ENCODE measurements around the gene ANXA8. TPM values are rescaled to one million over a fixed set of nuclear protein-coding genes. Genes with fewer than 3 reads are reported as not detected.
"Not testable (repeated sequence)": the region's sequence is repeated elsewhere in the genome, so short reads cannot be mapped to it uniquely, and the experiment has no call there.

Gene ANXA8, protein sequence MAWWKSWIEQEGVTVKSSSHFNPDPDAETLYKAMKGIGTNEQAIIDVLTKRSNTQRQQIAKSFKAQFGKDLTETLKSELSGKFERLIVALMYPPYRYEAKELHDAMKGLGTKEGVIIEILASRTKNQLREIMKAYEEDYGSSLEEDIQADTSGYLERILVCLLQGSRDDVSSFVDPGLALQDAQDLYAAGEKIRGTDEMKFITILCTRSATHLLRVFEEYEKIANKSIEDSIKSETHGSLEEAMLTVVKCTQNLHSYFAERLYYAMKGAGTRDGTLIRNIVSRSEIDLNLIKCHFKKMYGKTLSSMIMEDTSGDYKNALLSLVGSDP
- under 0.01 TPM for total RNA-seq

GRCh38 chr10:47483923-47484322 is at the start of gene ANXA8:
Gene ANXA8, minus strand, starts transcription at chr10:47484115. Its CDS starts 182 bp downstream, at chr10:47483933.
- not testable (repeated sequence) for DNase-seq (ENCODE audit: low read depth in 2 of 3, low spot score in 2 of 3)

GRCh38 chr10:47523475-47523874 is 39.6 kb upstream of the ANXA8 start, which contains the start of gene AGAP9:
Gene AGAP9, minus strand, starts transcription at chr10:47523638. Its CDS starts 112 bp downstream, at chr10:47523526.
- not testable (repeated sequence) for DNase-seq (ENCODE audit: low read depth in 2 of 3, low spot score in 2 of 3)

GRCh38 chr10:47502313-47502712 is 18.4 kb upstream of the ANXA8 start:
- not testable (repeated sequence) for DNase-seq (ENCODE audit: low read depth in 2 of 3, low spot score in 2 of 3)

DNA sequence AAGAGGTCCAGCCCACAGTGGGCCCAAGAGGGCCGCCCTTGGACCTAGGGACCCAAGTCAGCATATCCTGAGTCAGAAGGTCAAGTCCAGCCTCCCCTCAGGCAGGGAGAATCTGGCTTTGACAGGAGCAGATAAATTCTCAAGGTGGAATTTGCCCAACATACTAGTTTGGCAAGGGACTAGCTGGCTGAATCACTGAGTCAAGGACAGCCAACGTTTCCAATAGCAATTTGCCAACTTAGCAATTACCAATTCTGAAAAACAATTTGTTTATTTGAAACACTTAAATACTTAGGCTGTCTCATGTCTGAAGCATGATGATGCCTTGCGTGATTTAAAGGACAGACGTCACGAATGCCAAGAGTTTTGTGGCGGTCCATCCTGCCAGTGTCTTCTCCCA is 10.3 kb upstream of the ANXA8 start:
- not testable (repeated sequence) for DNase-seq (ENCODE audit: low read depth in 2 of 3, low spot score in 2 of 3)

GRCh38 chr10:47491600-47491999 is 7.7 kb upstream of the ANXA8 start, which contains the start of gene FAM25G:
Gene FAM25G, minus strand, starts transcription at chr10:47491700. Its CDS starts 26 bp downstream, at chr10:47491674.
- DNase-seq (ENCODE audit: low read depth in 2 of 3, low spot score in 2 of 3) = not testable (repeated sequence)

- not testable (repeated sequence) for DNase-seq (ENCODE audit: low read depth in 2 of 3, low spot score in 2 of 3)
These were observed 5.7 kb upstream of the ANXA8 start for GRCh38 chr10:47489630-47490029.

- DNase-seq (ENCODE audit: low read depth in 2 of 3, low spot score in 2 of 3) = not testable (repeated sequence)
These were observed 2.0 kb upstream of the ANXA8 start for GRCh38 chr10:47485943-47486342.

DNA sequence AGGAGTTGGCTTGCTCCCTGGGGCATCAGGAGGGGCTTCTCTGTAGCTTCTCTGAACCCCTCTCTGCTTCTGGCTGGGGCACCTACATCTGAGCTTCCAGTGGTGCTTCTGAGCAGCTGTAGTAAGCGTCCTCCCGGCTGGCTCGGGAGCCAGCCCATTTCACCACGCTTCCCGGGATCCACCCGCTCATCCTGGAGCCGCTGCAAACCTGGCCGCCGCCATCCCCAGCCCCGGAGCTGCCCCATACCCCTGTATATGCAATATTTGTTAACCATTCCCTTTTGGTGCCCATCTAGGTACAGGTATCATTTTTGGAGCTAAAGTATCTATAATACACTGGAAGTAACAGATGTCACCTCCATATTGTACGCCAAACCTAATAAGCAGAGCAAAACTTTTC is 871 bp upstream of the ANXA8 start:
- DNase-seq (ENCODE audit: low read depth in 2 of 3, low spot score in 2 of 3) = not testable (repeated sequence)

DNA sequence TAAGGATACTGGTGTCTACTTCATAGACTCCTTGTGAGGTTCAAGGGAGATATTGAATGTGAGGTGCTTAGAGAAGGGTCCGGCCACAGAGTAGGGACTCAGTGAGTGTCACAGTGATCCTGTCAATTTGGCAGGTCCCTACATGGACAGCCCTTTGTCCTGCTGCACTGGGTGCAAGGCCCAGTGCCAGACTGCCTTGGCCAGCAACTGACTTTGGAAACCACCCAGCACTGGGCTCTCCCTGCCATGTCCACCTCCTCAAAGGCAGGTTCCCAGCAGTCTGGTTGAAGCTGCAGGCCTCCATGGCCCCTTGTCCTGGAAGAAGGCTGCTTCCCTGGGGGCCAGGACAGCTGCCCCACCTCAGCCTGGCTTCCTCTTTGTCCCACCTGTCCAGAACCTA is 1.5 kb downstream of the ANXA8 start:
- DNase-seq (ENCODE audit: low read depth in 2 of 3, low spot score in 2 of 3) = not testable (repeated sequence)

GRCh38 chr10:47481768-47482181 is 2.1 kb downstream of the ANXA8 start:
- not testable (repeated sequence) for DNase-seq (ENCODE audit: low read depth in 2 of 3, low spot score in 2 of 3)

GRCh38 chr10:47481182-47481766 is 2.6 kb downstream of the ANXA8 start:
- not testable (repeated sequence) for DNase-seq (ENCODE audit: low read depth in 2 of 3, low spot score in 2 of 3)

- not testable (repeated sequence) for DNase-seq (ENCODE audit: low read depth in 2 of 3, low spot score in 2 of 3)
These were observed 3.8 kb downstream of the ANXA8 start for GRCh38 chr10:47480133-47480532.

- DNase-seq (ENCODE audit: low read depth in 2 of 3, low spot score in 2 of 3) = not testable (repeated sequence)
These were observed 5.8 kb downstream of the ANXA8 start for GRCh38 chr10:47478114-47478513.

DNA sequence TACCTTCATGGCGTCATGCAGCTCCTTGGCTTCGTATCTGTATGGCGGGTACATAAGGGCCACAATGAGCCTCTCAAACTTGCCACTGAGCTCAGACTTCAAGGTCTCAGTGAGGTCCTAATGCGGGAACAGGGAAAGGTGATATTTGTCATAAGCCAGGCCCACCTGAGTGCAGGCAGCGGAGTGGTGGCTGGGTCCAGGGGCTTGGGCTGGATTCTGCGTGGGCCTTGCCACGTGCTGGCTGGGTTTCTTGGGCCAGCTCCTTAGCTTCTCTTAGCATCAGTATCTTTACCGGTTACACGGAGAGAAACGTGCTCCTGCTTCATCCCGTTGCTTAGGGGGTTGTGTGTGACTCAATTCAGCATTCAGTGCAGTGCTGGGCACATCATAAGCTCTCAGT is 6.8 kb downstream of the ANXA8 start:
- not testable (repeated sequence) for DNase-seq (ENCODE audit: low read depth in 2 of 3, low spot score in 2 of 3)

DNA sequence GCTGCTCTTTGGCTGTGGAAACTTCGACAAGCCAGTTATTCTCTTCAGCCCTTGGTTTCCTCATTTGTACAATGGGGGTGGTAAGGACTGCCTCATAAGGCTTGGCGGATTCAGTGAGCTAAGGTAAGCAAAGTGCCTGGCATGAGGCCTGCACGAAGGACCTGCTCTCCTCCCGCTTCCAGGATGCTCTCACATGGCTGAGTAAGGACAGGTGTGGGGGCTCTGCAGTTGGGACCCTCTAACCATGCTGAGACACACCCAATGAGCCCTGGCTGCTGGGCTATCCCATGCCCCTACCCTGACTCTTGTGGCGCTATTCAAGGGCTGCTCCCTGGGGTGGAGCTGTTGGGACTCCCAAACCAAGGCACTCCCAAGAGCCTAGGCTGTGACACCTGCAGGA is 8.8 kb downstream of the ANXA8 start:
- DNase-seq (ENCODE audit: low read depth in 2 of 3, low spot score in 2 of 3) = not testable (repeated sequence)

GRCh38 chr10:47473516-47473915 is 10.4 kb downstream of the ANXA8 start:
- not testable (repeated sequence) for DNase-seq (ENCODE audit: low read depth in 2 of 3, low spot score in 2 of 3)

GRCh38 chr10:47472647-47473046 is 11.3 kb downstream of the ANXA8 start:
- not testable (repeated sequence) for DNase-seq (ENCODE audit: low read depth in 2 of 3, low spot score in 2 of 3)

DNA sequence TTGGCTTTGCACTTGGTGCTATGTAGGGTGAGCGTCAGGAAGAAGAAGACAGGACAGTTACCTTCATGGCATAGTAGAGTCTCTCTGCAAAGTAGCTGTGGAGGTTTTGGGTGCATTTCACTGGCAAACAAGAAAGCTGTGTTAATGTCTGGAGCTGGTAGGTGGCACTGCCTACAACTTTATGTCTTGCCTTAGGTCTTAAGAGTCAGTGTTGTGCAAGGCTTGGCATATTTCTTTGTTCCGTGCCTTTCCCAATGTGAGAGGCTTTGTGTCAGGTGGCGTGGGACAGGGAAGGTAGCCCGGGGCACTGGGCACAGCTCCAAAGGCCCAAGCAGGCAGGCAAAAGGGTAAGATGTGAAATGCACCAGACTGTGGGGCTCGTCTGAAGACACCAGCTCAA is 11.8 kb downstream of the ANXA8 start:
- not testable (repeated sequence) for DNase-seq (ENCODE audit: low read depth in 2 of 3, low spot score in 2 of 3)

GRCh38 chr10:47468731-47469528 is 15.0 kb downstream of the ANXA8 start:
- not testable (repeated sequence) for DNase-seq (ENCODE audit: low read depth in 2 of 3, low spot score in 2 of 3)

DNA sequence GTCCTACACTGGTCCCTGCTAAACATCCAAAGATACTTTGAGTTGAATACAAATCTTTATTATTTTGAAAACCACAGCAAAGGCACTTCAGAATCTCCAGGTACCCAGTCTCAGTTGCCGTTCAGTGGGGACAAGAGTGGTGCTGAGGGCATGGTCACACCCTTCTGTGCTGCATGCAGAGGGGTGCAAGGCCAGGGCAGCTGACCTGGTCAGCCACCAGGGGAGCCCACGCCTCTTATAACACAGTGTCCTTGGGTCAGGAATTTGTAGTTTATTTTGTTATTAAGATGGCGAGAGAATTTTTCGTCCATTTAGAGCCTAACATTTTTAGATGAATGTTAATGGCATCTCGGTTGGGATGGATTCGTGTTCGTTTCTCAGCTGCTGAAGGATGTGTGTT is 16.0 kb downstream of the ANXA8 start:
- DNase-seq (ENCODE audit: low read depth in 2 of 3, low spot score in 2 of 3) = not testable (repeated sequence)

- not testable (repeated sequence) for DNase-seq (ENCODE audit: low read depth in 2 of 3, low spot score in 2 of 3)
These were observed 16.5 kb downstream of the ANXA8 start for GRCh38 chr10:47467458-47467857.

Data from hematopoietic multipotent progenitor cell (in vitro differentiated cells).